GM21526 (cell line): ENCODE measurements around the gene OR12D3.
"Not testable (repeated sequence)": the region's sequence is repeated elsewhere in the genome, so short reads cannot be mapped to it uniquely, and the experiment has no call there.

ENCODE experiments used
- ATAC-seq: cut with Tn5 transposase; IDR thresholded peaks from one replicate; pipeline ENCODE4 v1.9.1; 2021; ENCODE audit warnings: moderate library complexity; ENCODE audit not compliant: unreplicated experiment, low FRiP score

The OR12D3 gene, protein sequence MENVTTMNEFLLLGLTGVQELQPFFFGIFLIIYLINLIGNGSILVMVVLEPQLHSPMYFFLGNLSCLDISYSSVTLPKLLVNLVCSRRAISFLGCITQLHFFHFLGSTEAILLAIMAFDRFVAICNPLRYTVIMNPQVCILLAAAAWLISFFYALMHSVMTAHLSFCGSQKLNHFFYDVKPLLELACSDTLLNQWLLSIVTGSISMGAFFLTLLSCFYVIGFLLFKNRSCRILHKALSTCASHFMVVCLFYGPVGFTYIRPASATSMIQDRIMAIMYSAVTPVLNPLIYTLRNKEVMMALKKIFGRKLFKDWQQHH

DNA sequence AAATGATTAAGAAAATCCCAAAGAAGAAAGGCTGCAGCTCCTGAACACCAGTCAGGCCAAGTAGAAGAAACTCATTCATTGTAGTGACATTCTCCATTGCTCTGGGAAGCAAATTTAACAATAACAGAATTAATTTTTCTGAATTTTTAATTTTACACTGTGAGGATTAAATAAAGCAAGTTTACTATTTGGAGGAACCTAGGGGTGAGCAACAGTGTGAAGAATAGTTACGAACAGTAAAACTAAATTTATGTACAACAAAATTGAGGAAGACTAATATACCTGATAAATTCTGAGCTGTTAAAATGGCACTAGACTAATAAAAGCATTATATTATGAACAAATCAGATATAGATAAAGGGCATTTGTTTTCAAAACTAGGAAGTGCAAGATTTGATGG, at the start of gene OR12D3:
Gene OR12D3, minus strand, starts transcription at position 101 of the 400 bp plus-strand sequence. Its CDS starts 4 bp downstream, at position 97.
- ATAC-seq, result no peak

DNA sequence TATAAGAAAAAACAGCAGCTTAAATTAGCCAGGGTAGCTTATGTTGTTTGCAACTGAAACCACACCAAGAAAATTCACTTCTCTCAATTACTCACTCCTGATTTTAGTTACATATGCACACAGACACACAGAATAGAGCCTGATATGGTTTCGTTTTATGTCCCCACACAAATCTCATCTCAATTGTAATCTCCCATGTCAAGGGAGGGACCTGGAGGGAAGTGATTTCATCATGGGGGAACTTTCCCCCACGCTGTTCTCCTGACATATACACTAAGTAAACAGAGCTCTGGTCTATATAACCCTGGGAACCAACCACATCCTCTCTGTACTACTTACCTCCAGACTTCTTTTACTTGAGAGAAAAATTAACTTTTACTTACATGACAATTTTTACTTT, 49.5 kb upstream of the OR12D3 start:
- ATAC-seq, result no peak

DNA sequence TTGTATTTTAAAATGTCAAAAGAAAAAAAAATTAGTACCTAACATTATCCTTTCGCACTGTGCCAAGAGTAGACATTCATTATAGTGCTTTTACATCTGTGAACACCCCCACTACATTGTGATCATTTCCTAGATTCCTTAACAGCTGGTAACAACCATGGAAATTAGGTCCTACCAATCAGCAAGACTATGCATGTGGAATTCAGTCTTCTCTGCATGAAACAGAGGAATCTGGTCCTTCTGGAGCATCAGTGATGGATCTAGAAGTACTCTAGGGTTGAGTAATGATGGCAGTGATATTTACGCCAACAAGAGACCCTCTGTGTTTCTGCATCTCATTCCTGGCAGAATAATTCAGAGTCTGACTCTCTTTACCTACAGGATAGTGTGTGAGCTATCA, 49.1 kb upstream of the OR12D3 start:
- no peak for ATAC-seq

DNA sequence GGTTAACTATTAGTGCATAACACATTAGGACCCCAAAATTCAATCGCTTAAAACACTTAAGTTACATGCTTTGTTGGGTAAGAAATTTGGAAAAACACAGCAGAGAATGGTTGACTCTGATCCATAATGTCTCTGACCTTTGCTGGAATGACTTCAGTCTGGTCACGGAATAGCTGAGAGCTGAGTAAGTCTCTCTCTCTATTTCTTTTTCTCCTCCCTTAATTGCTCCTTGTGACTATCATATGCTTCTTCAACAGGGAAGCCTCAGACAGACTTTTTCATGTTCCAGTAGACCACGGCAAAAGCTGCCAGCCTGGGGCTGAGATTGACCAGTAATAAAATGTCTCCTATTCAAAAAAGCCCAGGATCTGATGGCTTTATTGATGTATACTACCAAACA, 44.4 kb upstream of the OR12D3 start:
- no peak for ATAC-seq

DNA sequence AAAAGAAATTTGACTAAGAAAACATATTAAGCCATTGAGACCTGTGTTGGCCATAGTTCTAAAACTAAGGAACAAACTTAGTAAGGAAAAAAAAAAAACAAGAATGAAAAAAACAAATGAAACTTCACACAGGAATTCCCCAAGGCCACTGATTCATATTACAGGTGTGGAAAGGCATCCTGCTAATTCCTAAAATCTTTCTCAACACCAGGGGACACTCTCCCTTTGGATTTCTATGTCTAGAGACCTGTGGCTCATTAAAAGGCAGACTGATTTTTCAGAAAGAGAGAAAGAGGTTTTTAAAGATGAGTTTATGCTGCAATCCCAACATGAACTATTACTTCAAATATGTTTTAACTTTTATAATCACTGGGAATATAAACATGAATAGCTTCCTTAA, 39.5 kb upstream of the OR12D3 start, which contains the start of gene OR12D1:
Gene OR12D1, plus strand, starts transcription at position 341 of the 400 bp plus-strand sequence.
- ATAC-seq, result no peak

DNA sequence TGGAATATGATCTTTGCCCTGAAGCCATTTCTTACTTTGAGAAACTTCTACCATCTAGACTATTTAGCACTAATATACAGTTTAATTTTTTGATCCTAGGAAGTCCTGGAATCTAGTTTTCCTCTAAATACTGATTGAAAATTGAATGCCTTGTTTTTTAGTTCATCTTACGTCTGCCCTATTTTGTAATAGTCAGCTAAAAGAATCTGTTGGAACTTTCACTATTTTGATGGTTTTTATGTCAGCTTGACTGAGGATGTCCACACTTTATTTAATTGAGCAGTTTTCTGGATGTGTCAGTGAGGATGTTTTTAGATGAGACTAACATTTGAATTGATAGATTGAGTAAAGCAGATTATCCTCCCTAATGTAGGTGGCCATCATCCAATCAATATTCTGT, 28.7 kb upstream of the OR12D3 start:
- no peak for ATAC-seq

DNA sequence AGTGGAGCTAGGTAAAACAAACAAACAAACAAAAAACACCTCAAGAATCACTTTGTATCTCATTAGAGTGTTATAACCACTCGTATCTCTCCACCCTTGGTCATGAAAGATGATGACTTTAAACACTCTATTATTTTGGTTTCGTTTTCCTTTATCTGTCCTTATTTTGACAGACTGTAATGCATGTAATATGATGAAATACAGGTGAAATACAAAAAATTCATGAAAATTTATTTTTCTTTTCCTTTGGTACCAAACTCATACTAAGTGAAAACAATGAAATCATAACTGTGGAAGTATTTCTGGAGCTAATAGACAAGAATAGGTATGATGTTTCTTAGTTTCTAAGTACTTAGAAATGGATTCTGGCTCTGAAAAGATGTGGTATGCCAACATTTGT, 24.4 kb upstream of the OR12D3 start:
- no peak for ATAC-seq

DNA sequence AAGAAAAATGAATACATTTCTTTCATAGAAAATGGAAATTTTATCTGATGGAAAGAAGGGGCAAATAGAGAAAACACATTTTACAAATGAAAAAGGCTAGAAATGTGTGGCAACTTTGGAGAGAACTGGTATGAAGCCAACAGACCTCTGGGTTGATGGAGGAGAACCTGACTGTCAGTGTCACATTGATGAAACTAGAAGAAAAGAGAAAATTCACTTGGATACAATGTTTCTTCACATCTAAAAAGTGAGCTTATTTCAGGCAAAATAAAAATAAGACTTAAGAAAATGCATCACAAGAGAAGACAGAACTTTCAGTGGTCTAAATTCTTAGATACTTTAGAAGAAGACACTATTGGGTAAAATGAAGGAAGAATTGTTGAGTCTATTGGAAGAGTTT, 20.2 kb upstream of the OR12D3 start, which contains the start of gene OR12D2:
Gene OR12D2, plus strand, starts transcription at position 301 of the 400 bp plus-strand sequence. CDS start 1,069 bp downstream, outside the sequence.
- ATAC-seq, result no peak

DNA sequence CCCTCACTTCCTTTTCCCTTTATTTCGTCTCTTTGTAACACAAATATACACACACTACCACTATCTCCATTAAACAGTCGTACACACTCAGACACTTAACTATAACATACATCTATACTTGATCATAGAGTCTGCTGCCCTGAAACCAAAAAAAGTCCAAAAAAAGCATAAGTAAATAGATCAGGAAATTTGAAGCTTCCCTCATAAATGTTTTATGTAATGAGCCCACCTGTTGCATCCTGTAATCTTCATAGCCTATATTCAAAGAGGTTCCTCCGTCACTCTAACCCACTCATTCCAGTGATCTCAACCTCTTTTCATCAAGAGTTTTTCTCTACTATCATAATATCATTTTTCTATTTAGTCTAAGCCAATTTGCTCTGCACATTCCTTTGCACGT, 13.4 kb upstream of the OR12D3 start:
- no peak for ATAC-seq

DNA sequence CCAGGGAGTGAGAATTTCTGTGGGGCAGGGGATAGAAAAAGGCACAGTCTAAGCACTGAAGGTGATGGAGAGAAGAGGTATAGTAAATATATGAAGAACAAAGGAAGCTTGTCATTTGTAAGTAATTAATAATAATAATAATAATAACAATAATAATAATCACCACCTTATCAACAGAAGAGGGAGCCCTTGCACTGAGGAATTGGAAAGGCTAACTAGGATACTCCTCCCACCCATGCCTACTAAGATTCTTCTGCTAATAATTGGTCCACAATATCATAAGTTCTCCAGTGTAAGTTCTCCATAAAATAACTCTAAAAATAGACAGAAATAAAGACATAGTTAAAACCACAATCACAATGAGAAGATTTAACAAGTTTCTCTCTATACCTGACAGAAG, 912 bp upstream of the OR12D3 start:
- no peak for ATAC-seq

DNA sequence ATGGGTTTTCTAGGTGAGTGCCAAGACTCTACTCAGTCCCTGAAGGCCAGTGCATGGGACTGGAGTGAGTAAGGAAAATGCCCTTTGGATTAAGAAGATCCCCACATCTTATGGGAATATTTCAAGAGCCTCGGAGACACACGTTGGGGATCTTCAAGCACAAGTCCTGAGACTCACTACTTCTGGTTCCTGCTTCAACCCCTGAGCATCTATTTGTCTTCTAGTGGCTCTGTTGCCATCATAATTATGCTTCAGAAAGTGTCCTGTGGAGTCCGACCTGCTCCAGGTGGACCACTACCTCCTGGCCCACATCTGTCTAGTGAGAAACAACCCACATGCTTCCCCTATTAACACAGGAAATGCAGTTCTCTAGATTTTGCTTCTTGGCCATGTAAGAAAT, 6.3 kb downstream of the OR12D3 start, which contains the start of gene OR5V1:
Gene OR5V1, minus strand, starts transcription at position 101 of the 400 bp plus-strand sequence. CDS start 12,670 bp downstream, outside the sequence.
- ATAC-seq, result no peak

DNA sequence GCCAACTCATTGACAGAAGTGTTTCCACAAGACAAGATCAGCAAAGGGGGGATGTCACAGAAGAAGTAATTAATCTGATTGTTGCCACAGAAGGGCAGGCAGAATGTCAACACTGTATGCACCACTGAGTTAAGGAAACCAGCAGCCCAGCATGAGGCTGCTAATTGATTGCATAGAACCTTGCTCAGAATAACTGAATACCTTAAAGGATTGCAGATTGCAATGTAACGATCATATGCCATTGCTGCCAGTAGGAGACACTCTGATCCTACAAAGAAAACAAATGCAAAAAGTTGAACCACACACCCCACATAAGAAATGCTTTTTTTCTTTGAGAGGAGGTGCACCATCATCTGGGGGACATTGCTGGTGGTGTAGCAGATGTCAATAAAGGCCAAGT, 19.5 kb downstream of the OR12D3 start:
- no peak for ATAC-seq

DNA sequence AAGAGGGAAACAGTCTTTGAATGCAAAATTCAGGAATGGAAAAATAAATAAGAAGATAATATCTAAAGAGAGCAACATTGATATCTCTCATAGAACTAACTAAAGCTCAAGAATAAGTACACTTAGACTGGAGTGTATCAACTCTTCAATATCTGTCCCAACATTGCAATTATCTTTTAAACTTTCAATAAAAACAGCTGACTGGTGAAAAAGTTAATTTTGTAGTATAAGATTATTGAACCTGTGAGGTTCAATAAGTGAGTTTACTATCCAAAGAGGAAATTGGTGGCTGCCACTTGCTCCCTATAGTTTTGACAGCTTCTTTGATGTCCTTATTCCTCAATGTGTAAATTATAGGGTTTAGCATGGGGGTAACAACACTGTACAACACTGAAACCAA, 20.1 kb downstream of the OR12D3 start:
- ATAC-seq, result no peak

DNA sequence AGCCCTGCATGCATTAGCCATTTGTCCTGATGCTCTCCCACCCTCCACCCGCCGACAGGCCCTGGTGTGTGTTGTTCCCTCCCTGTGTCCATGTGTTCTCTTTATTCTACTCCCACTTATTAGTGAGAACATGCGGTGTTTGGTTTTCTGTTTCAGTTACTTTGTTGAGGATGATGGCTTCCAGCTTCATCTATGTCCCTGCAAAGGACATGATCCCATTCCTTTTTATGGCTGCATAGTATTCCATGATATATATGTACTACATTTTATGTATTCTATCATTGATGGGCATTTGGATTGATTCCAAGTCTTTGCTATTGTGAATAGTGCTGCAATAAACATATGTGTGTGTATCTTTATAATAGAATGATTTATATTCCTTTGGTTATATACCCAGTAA, 25.7 kb downstream of the OR12D3 start:
- ATAC-seq, result not testable (repeated sequence)

DNA sequence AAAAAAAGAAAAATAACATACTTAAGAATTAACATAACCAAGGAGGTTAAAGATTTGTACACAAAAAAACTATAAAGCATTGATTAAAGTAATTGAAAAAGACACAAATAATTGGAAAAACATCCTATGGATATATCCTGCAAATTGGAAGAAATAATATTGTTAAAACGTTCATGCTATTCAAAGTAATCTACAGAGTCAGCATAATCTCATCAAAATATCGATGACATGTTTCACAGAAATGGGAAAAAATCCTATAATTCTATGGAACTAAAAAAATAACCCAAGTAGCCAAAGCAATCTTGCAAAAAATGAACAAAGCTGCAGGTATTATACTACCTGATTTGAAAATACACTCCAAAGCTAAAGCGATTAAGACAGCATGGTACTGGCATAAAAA, 29.7 kb downstream of the OR12D3 start:
- ATAC-seq, result no peak

DNA sequence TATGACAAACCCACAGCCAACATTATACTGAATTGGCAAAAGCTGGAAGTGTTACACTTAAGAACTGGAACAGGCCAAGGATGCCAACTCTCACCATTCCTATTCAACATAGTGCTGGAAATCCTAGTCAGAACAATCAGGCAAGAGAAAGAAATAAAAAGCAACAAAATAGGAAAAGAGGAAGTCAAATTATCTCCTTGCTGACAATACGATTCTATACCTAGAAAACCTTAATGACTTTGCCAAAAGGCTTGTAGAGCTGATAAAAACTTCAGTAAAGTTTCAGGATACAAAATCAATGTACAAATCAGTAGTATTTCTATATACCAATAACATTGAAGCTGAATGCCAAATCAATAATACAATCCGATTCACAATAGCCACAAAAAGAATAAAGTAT, 38.8 kb downstream of the OR12D3 start:
- ATAC-seq, result no peak

DNA sequence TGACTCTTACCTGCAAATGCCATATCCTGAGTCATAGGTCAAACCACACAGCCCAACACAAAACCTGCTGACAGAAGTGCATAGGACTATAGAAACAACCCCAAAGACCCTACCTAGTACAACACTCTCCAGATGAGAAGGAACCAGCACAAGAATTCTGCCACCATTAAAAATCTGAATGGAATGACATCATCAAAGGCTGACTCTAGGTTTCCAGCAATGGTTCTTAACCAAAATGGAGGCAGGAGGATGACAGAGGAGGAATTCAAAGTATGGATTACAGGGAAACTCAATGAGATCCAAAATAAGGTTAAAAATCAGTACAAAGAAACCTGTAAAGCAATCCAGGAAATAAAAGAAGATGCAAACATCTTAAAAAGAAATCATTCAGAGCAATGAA, 42.4 kb downstream of the OR12D3 start:
- ATAC-seq, result no peak

DNA sequence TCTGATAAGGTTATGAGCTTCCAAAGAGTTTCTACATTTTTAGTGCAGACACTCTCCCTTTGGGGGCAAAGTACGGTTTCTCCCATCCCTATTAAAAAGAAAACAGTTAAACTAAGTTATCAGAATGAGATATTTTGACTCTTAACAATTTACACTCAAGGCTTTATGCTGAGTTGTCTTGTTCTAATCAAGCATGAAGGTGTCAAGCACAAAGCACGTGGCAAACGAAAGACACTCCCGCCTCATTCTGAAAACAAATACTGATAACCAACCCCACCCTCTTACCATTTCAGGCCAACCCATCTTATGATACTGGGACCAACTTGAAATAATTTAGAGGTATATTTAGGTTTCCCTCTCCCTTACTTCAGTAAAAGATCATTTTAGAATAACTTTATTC, 49.3 kb downstream of the OR12D3 start:
- ATAC-seq, result no peak
